ENCODE data around the gene ARTN.

Gene ARTN

DNA sequence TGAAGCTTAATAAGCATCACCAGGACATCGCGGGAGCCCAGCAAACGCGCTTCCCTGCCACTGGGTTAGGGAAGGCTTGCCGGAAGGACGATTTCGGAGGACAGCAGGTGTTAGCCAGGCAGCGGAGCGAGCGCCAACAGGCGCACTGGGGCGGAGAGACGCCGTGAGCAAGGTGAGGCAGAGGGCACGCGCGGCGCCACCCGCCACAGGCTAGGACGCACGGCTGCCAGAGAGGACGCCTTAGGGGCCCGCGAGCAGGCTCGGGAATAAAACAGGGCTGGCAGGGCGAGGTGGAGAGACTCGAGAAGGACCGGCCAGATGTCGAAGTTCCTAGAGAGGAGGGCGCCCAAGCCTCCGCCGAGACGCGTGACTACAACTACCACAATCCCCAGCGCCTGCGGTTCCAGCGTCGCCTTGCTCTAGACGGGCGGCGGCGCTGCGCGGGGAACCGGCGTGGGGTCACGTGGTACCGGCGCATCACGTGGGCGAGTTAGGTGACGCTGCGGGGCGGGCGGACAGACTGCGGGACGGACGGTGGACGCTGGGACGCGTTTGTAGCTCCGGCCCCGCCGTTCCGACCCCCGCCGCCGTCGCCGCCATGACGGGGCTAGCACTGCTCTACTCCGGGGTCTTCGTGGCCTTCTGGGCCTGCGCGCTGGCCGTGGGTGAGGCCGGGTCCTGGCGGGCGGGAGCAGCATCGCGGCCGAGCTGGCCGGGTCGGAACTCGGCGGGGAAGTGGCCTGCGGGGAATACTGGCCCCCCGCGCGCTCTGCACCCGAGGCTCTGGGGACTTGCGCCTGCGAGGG lies 41.0 kb downstream of the ARTN start, which contains the start of gene ATP6V0B:
TSS of gene ATP6V0B (plus strand) at position 518 of the 806 bp plus-strand sequence. CDS start at position 599, 81 bp downstream.
- TF ChIP-seq, protein P1, sequence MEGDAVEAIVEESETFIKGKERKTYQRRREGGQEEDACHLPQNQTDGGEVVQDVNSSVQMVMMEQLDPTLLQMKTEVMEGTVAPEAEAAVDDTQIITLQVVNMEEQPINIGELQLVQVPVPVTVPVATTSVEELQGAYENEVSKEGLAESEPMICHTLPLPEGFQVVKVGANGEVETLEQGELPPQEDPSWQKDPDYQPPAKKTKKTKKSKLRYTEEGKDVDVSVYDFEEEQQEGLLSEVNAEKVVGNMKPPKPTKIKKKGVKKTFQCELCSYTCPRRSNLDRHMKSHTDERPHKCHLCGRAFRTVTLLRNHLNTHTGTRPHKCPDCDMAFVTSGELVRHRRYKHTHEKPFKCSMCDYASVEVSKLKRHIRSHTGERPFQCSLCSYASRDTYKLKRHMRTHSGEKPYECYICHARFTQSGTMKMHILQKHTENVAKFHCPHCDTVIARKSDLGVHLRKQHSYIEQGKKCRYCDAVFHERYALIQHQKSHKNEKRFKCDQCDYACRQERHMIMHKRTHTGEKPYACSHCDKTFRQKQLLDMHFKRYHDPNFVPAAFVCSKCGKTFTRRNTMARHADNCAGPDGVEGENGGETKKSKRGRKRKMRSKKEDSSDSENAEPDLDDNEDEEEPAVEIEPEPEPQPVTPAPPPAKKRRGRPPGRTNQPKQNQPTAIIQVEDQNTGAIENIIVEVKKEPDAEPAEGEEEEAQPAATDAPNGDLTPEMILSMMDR (IDR thresholded peaks at IDR 0.05; ENCODE audit: low read depth, low read length, missing control alignments): no peak

DNA sequence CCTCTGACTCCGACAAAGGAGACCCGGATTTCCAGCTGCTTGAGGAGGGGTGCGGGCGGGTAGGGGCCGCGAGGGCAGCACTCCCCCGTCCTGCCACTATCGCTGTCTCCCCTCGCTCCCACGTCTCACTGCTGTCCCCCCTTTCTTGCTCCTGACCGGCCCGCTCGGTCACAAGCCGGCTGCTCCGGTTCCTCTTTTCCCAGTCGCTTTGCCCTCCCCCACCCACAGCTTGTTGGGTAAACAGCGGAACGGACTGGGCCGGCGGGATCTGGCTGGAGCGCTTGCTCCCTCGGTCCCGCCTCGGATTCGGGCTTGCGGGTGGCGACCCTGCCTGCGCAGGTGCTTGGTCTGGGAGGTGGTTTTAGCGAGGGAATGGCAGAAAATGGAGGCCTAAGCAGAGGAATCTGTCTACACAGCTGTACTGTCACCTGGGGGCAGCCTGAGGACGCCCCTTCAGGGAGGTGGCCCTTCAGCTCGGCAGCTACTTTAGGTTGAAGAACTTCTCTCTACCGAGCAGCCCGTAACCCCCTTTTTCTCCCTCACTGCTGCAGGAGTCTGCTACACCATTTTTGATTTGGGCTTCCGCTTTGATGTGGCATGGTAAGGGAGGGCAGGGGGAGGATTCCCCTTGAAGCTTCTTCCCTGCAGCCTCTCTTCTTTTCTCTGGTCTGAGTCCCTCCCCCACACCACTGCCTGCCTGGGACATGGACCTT lies 41.8 kb downstream of the ARTN start:
- peak overlapping the region; percentile 86 for H3K4me3 ChIP-seq (replicated peaks; ENCODE audit: low read depth, low read length)
- TF ChIP-seq, protein P1 (IDR thresholded peaks at IDR 0.05; ENCODE audit: low read depth, low read length, missing control alignments): no peak
- no peak for DNase-seq (ENCODE audit: extremely low read depth, low read depth)

More for the DNA sequence above, 41.0 kb downstream of the ARTN start, which contains the start of gene ATP6V0B:
- DNase-seq (ENCODE audit: extremely low read depth, low read depth): peak; percentile 75
- peak within 1 kb of the TSS; percentile 86 for H3K4me3 ChIP-seq (replicated peaks; ENCODE audit: low read depth, low read length)

DNA sequence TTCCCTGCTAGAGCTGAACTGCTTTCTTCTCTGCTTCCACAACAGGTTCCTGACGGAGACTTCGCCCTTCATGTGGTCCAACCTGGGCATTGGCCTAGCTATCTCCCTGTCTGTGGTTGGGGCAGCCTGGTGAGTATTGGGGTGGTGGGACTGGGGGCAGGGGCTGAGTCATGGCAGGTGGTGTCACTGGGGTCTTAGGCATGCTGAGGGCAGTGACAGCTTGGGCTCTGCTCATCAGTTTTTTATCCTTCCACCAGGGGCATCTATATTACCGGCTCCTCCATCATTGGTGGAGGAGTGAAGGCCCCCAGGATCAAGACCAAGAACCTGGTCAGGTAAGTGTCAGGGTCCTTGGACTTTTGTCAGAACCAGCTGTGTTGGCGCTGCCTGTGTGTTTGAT lies 42.4 kb downstream of the ARTN start:
- H3K4me3 ChIP-seq (replicated peaks; ENCODE audit: low read depth, low read length): peak overlapping the region; percentile 86
- no peak for DNase-seq (ENCODE audit: extremely low read depth, low read depth)
- TF ChIP-seq, protein P1 (IDR thresholded peaks at IDR 0.05; ENCODE audit: low read depth, low read length, missing control alignments): no peak

DNA sequence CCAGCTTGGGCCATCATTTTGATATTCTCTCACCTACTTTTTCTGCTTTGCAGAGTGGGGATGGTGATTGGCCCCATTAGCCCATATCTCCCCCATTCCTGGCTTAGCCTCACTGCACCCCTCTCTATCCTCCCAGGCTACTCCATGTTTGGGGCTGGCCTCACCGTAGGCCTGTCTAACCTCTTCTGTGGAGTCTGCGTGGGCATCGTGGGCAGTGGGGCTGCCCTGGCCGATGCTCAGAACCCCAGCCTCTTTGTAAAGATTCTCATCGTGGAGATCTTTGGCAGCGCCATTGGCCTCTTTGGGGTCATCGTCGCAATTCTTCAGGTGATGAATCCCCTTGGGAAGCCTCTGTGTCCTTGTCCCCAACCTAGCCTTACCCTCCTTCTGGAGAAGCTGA lies 43.3 kb downstream of the ARTN start:
- peak overlapping the region; percentile 86; the same call in 1 of the 2 replicates for H3K4me3 ChIP-seq (replicated peaks; ENCODE audit: low read depth, low read length)

DNA sequence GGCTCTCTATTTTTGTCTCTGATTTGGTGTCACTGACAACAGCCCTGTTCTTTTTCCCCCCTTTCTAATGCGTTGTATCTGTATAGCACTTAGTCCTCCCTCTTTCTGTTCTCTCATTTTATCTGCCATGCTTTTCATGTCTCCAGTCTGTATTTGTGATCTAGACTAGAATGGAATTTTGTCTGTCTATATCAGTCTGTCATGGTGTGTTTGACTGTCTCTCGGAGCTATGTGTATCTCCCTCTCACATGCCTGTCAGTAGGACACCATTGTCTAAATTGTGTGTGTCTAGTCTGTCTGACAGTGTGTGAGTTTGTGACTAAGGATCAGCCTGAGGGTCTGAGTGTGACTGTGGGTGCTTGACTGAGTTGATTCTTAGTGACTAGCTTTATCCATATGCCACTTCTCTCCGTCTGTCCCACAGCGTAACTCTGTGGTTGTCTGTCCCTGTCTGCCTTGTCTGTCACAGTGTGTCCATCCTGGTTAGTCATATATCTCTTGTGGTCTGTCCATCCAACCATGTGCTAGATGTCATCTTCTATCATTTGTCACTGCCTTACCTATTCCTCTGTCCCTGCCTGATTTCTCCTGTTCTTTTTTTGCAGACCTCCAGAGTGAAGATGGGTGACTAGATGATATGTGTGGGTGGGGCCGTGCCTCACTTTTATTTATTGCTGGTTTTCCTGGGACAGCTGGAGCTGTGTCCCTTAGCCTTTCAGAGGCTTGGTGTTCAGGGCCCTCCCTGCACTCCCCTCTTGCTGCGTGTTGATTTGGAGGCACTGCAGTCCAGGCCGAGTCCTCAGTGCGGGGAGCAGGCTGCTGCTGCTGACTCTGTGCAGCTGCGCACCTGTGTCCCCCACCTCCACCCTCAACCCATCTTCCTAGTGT lies 44.0 kb downstream of the ARTN start:
- TF ChIP-seq, protein P1 (IDR thresholded peaks at IDR 0.05; ENCODE audit: low read depth, low read length, missing control alignments): no peak
- no peak for DNase-seq (ENCODE audit: extremely low read depth, low read depth)
- H3K4me3 ChIP-seq (replicated peaks; ENCODE audit: low read depth, low read length): peak overlapping the region; percentile 86

More for the DNA sequence above, 43.3 kb downstream of the ARTN start:
- DNase-seq (ENCODE audit: extremely low read depth, low read depth): no peak
- TF ChIP-seq, protein P1 (IDR thresholded peaks at IDR 0.05; ENCODE audit: low read depth, low read length, missing control alignments): no peak

DNA sequence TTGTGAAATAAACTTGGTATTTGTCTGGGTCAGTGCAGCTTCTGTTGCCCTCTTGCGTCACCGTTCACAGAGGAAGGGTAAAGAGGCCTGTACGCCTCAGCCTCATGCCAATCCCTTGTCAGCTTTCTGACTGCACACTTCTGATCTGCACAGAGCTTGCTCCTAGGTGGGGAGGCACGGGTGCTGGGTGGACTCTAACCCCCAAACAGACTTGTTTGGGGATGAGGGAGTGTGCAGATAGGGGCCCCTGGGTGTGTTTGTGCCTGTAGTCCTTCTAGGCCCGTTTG lies 44.6 kb downstream of the ARTN start:
- DNase-seq (ENCODE audit: extremely low read depth, low read depth): no peak
- TF ChIP-seq, protein P1 (IDR thresholded peaks at IDR 0.05; ENCODE audit: low read depth, low read length, missing control alignments): no peak
- peak overlapping the region; percentile 47 for H3K4me3 ChIP-seq (replicated peaks; ENCODE audit: low read depth, low read length)
